ENCODE data around the gene C12orf42.

- TF ChIP-seq ZNF274 (IDR thresholded peaks at IDR 0.05; ENCODE audit: low read depth, low read length) (no peak), SUZ12 (IDR thresholded peaks at IDR 0.05; ENCODE audit: extremely low read depth, insufficient read depth, insufficient read length) (no peak)
Observed at GRCh38 chr12:103519632-103520031, 23.9 kb upstream of the C12orf42 start.
